Endodermal cell (in vitro differentiated cells): Measurements from ENCODE around the gene ZSCAN9. TPM values are rescaled to one million over a fixed set of nuclear protein-coding genes. Genes with fewer than 3 reads are reported as not detected.

Experiments used
- DNase-seq: peaks from one replicate; pipeline ENCODE4 v3.0.0-alpha.2; 2017
- H3K27ac ChIP-seq: 2 replicates; pipeline ENCODE4 v1.5.1; 2013; ENCODE audit warnings: mild to moderate bottlenecking, low read depth, low read length, moderate library complexity
- H3K27me3 ChIP-seq: 2 replicates; pipeline ENCODE4 v1.6.1; 2013; ENCODE audit warnings: mild to moderate bottlenecking, low read length, moderate library complexity; ENCODE audit not compliant: insufficient read depth, control insufficient read depth, poor library complexity, severe bottlenecking
- H3K36me3 ChIP-seq: 2 replicates; pipeline ENCODE4 v1.7.0; 2013; ENCODE audit warnings: mild to moderate bottlenecking, low read length, moderate library complexity; ENCODE audit not compliant: control insufficient read depth, insufficient read depth
- H3K4me1 ChIP-seq: one replicate; pipeline ENCODE4 v1.7.0; 2013; ENCODE audit warnings: low read length; ENCODE audit not compliant: control insufficient read depth, insufficient read depth
- H3K4me3 ChIP-seq: 2 replicates; pipeline ENCODE4 v1.5.1; 2013; ENCODE audit warnings: mild to moderate bottlenecking, low read length, moderate library complexity
- H3K9ac ChIP-seq: 2 replicates; pipeline ENCODE4 v1.6.1; 2013; ENCODE audit warnings: mild to moderate bottlenecking, low read length, moderate library complexity; ENCODE audit not compliant: poor library complexity, severe bottlenecking; ENCODE audit errors: extremely low read depth
- H3K9me3 ChIP-seq: 2 replicates; pipeline ENCODE4 v1.6.1; 2013; ENCODE audit warnings: mild to moderate bottlenecking, low read length, moderate library complexity; ENCODE audit not compliant: control insufficient read depth
- H3K27ac Mint-ChIP-seq: 2 replicates; pipeline ENCODE4 v1.8.0; 2020; ENCODE audit warnings: mixed read lengths
- H3K27me3 Mint-ChIP-seq: 2 replicates; pipeline ENCODE4 v1.8.0; 2021; ENCODE audit warnings: mild to moderate bottlenecking, mixed read lengths; ENCODE audit not compliant: insufficient read depth
- H3K36me3 Mint-ChIP-seq: 2 replicates; pipeline ENCODE4 v1.8.0; 2020; ENCODE audit warnings: low read depth, mixed read lengths
- H3K4me1 Mint-ChIP-seq: 2 replicates; pipeline ENCODE4 v1.8.0; 2020; ENCODE audit warnings: mixed read lengths
- H3K4me3 Mint-ChIP-seq: 2 replicates; pipeline ENCODE4 v1.8.0; 2020; ENCODE audit warnings: mild to moderate bottlenecking, moderate library complexity, mixed read lengths
- H3K9me3 Mint-ChIP-seq: 2 replicates; pipeline ENCODE4 v1.8.0; 2020; ENCODE audit warnings: mild to moderate bottlenecking, mixed read lengths
- WGBS, 2 experiments: methylation state at CpG; one replicate each; pipeline versions ENCODE4 v1.1.5 to v1.1.7; 2013; ENCODE audit warnings: missing lambda C conversion rate in 2 of 2, mixed read lengths in 1 of 2; ENCODE audit not compliant: insufficient coverage in 1 of 2, insufficient read length in 1 of 2; 5-methylcytosine and 5-hydroxymethylcytosine counted together
- total RNA-seq, 2 donors: library from RNA; stranded (reverse); fragmentation: NEBNext Ultra II Directional in 1 of 2; extraction: Animal tissue kit (Norgen Biotek cat#: 25700) in 1 of 2; gene quantifications; 2 replicates in 1 of 2; 3 replicates in 1 of 2; pipeline ENCODE4 v1.2.1, GENCODE V29; 2021
- TF ChIP-seq, protein P1 (sequence below): fragments of 200-600 bp; sonication (generic); conservative IDR thresholded peaks from 2 replicates; pipeline ENCODE4 v1.5.0; 2021; ENCODE audit warnings: antibody characterized with exemption, mild to moderate bottlenecking

ZSCAN9 gene
- total RNA-seq, 2 donors from 2014 or later, result 23.1 to 32.1 TPM

DNA sequence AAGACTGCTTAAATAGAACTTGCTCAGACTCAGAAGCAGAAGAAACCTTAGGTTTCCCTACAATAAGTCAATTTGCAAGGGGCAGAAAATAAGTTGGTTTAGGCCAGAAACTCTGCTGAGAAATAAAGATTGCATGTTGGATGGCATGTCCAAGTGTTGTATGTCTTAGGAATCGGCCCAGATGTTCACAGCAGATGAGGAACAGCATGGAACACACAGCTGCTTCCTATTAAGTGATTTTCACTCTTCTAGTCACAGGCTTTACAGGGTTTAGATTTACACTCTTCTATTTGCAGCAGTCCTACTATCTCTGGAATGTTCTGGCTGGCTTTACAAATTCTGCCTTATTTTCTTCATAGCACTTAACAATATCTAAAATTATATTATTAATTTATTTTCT, 23.8 kb downstream of the ZSCAN9 start:
- peaks cover 1% of the 10 kb centered on the region for H3K27me3 Mint-ChIP-seq
- DNase-seq, result no peak
- peaks cover 57% of the 10 kb centered on the region for H3K36me3 Mint-ChIP-seq
- TF ChIP-seq, protein P1, sequence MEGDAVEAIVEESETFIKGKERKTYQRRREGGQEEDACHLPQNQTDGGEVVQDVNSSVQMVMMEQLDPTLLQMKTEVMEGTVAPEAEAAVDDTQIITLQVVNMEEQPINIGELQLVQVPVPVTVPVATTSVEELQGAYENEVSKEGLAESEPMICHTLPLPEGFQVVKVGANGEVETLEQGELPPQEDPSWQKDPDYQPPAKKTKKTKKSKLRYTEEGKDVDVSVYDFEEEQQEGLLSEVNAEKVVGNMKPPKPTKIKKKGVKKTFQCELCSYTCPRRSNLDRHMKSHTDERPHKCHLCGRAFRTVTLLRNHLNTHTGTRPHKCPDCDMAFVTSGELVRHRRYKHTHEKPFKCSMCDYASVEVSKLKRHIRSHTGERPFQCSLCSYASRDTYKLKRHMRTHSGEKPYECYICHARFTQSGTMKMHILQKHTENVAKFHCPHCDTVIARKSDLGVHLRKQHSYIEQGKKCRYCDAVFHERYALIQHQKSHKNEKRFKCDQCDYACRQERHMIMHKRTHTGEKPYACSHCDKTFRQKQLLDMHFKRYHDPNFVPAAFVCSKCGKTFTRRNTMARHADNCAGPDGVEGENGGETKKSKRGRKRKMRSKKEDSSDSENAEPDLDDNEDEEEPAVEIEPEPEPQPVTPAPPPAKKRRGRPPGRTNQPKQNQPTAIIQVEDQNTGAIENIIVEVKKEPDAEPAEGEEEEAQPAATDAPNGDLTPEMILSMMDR, result no peak
- no peaks in the 10 kb centered on the region for H3K9me3 Mint-ChIP-seq
- no peak overlapping the region for H3K4me3 Mint-ChIP-seq
- Histone ChIP-seq H3K9ac (no peak overlapping the region), H3K27ac (no peak overlapping the region), H3K9me3 (no peaks in the 10 kb centered on the region), H3K4me3 (no peak overlapping the region), H3K36me3 (peaks cover 47% of the 10 kb centered on the region), H3K4me1 (peaks cover 4% of the 10 kb centered on the region), H3K27me3 (no peaks in the 10 kb centered on the region)
- WGBS, 2 experiments, result 86 to 89% methylated on average over 1 of the region's 1 CpG
- no peak overlapping the region for H3K27ac Mint-ChIP-seq
- H3K4me1 Mint-ChIP-seq, result peaks cover 11% of the 10 kb centered on the region

DNA sequence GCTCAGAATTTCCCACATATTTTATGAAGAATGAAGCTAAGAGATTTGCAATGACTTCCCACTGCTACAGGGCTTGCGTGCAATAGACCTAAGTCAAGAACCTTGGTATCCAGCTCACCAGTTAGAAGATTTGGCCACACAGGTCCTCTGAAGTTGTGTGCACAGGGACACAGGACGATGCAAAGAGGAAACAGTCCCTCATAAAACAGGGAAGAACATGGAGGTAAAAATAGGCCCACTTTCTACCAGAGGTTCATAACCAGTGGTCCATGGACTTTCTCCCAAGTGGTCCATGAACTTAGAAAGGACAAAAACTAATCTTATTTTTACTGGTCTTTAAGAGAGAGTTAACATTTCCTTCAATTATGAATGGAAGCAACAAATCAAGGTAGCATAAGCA, 25.7 kb downstream of the ZSCAN9 start:
- WGBS, 2 experiments, result 81 to 87% methylated on average over 2 of the region's 2 CpGs
- H3K4me1 Mint-ChIP-seq, result peaks cover 11% of the 10 kb centered on the region
- no peak overlapping the region for H3K27ac ChIP-seq
- H3K27me3 Mint-ChIP-seq, result peaks cover 6% of the 10 kb centered on the region
- no peak overlapping the region for H3K27ac Mint-ChIP-seq
- TF ChIP-seq, protein P1, result no peak
- peaks cover 29% of the 10 kb centered on the region for H3K36me3 ChIP-seq
- no peaks in the 10 kb centered on the region for H3K27me3 ChIP-seq
- no peak for DNase-seq
- H3K4me3 ChIP-seq, result peak overlapping the region; percentile 100
- peaks cover 4% of the 10 kb centered on the region for H3K4me1 ChIP-seq
- H3K9ac ChIP-seq, result no peak overlapping the region
- no peaks in the 10 kb centered on the region for H3K9me3 Mint-ChIP-seq
- H3K36me3 Mint-ChIP-seq, result peaks cover 39% of the 10 kb centered on the region
- H3K9me3 ChIP-seq, result no peaks in the 10 kb centered on the region
- peak overlapping the region; percentile 95 for H3K4me3 Mint-ChIP-seq

DNA sequence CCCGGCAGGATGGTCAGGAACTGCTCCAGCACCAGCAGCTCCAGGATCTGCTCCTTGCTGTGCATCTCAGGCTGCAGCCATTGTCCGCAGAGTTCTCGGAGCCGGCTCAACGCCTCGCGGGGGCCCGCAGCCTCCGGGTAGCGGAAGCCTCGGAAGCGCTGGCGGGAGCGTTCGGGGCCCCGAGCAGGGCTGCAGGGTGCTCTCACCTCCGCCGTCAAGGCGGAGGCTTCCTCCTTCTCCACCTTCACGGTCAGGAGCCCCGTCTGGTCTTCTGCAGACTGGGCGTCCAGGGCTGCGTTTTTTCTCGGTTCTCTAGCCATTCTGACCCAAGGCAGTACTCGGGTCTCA, 26.6 kb downstream of the ZSCAN9 start:
- 0% methylated on average over 9 to 24 of the region's 25 CpGs for WGBS, 2 experiments
- Histone ChIP-seq H3K4me3 (peak overlapping the region; percentile 100), H3K9me3 (no peaks in the 10 kb centered on the region), H3K27me3 (no peaks in the 10 kb centered on the region), H3K9ac (peak overlapping the region; percentile 75), H3K4me1 (peaks cover 4% of the 10 kb centered on the region), H3K36me3 (peaks cover 21% of the 10 kb centered on the region), H3K27ac (no peak overlapping the region)
- Mint-ChIP-seq H3K27me3 (peaks cover 6% of the 10 kb centered on the region), H3K9me3 (no peaks in the 10 kb centered on the region), H3K4me3 (peak overlapping the region; percentile 95), H3K27ac (peak overlapping the region; percentile 92), H3K36me3 (peaks cover 30% of the 10 kb centered on the region), H3K4me1 (peaks cover 11% of the 10 kb centered on the region)
- TF ChIP-seq, protein P1, result no peak
- DNase-seq, result peak; percentile 68
